HG03565 (cell line): ENCODE measurements around the gene TSFM.

Experiments used
- ATAC-seq: cut with Tn5 transposase; IDR thresholded peaks from one replicate; pipeline ENCODE4 v1.9.1; 2021; ENCODE audit warnings: mild to moderate bottlenecking, moderate library complexity; ENCODE audit not compliant: unreplicated experiment

Gene TSFM

GRCh38 chr12:57833672-57834071 is 51.1 kb downstream of the TSFM start:
- no peak for ATAC-seq

- no peak for ATAC-seq
Observed at GRCh38 chr12:57834086-57834876, 51.7 kb downstream of the TSFM start.

- no peak for ATAC-seq
Observed at GRCh38 chr12:57835366-57836288, 53.0 kb downstream of the TSFM start.

- peak; percentile 44 for ATAC-seq
Observed at GRCh38 chr12:57836442-57837375, 54.1 kb downstream of the TSFM start.

- no peak for ATAC-seq
Observed at GRCh38 chr12:57837864-57838562, 55.4 kb downstream of the TSFM start.

- ATAC-seq, result no peak
Observed at GRCh38 chr12:57838594-57839302, 56.2 kb downstream of the TSFM start.

GRCh38 chr12:57839996-57840395 is 57.4 kb downstream of the TSFM start:
- ATAC-seq, result no peak

GRCh38 chr12:57840726-57841125 is 58.1 kb downstream of the TSFM start:
- no peak for ATAC-seq

GRCh38 chr12:57841445-57841844 is 58.9 kb downstream of the TSFM start:
- ATAC-seq, result no peak

- no peak for ATAC-seq
Observed at GRCh38 chr12:57842342-57843294, 60.0 kb downstream of the TSFM start.

- ATAC-seq, result no peak
Observed at GRCh38 chr12:57844709-57845477, 62.3 kb downstream of the TSFM start.

- ATAC-seq, result no peak
Observed at GRCh38 chr12:57845478-57846284, 63.1 kb downstream of the TSFM start.

GRCh38 chr12:57846285-57846576 is 63.6 kb downstream of the TSFM start:
- no peak for ATAC-seq

GRCh38 chr12:57846577-57847319 is 64.2 kb downstream of the TSFM start, which contains the start of gene CTDSP2:
Gene CTDSP2 (minus strand): TSS chr12:57846729. CDS start chr12:57846435, 294 bp downstream.
- peak; percentile 32 for ATAC-seq
